Esophagus mucosa (tissue), 1 donor: ENCODE results near the gene CCT8L2. TPM values are rescaled to one million over a fixed set of nuclear protein-coding genes. Genes with fewer than 3 reads are reported as not detected.
"Not testable (repeated sequence)": the region's sequence is repeated elsewhere in the genome, so short reads cannot be mapped to it uniquely, and the experiment has no call there.

Experiments used
- ATAC-seq: fragments of 200-7000 bp; cut with Tn5 transposase; one replicate; pipeline ENCODE4 v1.9.1; 2020
- total RNA-seq: library from RNA; stranded (reverse); gene quantifications from one replicate; pipeline ENCODE4 v1.2.4, GENCODE V29; 2023
- donor health status: DM: yes; HTN: yes; CAD: no.

The CCT8L2 gene
- total RNA-seq, 1 donor from 2014 or later = not detected

DNA sequence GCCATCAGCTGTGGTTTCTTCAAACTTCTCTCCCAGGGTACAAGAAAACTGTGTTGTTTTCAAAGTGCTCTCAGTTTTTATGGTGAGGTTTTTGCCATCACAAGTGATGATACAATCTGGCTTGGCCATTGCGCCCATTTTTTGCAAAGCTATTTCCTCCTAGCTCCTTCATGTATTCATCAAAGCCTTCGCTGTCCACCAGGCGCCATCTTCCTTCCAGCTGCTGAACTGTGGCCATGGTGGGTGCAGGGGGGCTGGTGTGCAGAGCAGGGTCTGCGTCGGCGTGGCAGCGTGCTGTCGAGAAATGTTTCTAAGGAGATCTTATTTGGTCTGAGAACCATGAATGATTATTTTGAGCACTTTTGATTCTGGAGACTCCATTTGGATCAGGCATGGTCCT lies 2.6 kb upstream of the CCT8L2 start:
- not testable (repeated sequence) for ATAC-seq

GRCh38 chr22:16594026-16594425 lies 1.4 kb upstream of the CCT8L2 start:
- no peak for ATAC-seq

- not testable (repeated sequence) for ATAC-seq
Measured at GRCh38 chr22:16592231-16592630, 379 bp downstream of the CCT8L2 start.

DNA sequence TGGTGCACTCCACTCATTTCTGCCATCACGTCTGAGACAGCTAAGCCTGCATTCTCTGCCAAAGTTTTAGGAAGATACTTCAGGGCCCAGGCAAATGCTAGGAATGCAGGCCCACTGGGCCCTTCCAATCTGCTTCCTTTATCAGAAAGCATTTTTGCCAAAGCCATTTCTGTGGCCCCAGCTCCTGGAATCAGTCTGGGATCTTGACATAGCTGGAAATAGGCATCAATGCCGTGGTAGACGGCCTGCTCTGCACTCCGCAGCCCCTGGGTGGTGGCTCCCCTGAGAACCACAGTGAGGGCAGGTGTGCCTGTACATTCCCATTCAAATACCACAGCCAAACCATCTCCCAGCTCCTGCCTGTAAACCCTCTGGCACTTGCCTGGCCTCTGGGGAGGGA lies 1.5 kb downstream of the CCT8L2 start:
- ATAC-seq = not testable (repeated sequence)

DNA sequence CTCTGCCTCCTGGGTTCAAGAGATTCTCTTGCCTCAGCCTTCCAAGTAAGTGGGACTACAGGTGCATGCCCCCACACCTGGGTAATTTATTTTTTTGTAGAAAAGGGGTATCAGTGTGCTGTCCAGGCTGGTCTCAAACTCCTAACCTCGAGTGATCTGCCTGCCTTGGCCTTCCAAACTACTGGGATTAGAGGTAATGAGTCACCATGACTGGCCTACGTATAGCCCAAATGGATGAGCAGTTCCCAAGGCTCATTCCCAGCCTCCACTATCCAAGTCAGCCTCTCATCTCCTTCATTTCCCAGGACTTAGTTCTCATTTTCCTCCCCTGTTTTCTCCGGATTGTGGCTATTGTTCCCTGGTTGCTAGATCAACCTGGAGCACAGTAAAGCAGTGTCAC lies 5.6 kb downstream of the CCT8L2 start:
- no peak for ATAC-seq

- no peak for ATAC-seq
Measured at GRCh38 chr22:16586170-16586569, 6.4 kb downstream of the CCT8L2 start.

- not testable (repeated sequence) for ATAC-seq
Measured at GRCh38 chr22:16580872-16581271, 11.7 kb downstream of the CCT8L2 start.

DNA sequence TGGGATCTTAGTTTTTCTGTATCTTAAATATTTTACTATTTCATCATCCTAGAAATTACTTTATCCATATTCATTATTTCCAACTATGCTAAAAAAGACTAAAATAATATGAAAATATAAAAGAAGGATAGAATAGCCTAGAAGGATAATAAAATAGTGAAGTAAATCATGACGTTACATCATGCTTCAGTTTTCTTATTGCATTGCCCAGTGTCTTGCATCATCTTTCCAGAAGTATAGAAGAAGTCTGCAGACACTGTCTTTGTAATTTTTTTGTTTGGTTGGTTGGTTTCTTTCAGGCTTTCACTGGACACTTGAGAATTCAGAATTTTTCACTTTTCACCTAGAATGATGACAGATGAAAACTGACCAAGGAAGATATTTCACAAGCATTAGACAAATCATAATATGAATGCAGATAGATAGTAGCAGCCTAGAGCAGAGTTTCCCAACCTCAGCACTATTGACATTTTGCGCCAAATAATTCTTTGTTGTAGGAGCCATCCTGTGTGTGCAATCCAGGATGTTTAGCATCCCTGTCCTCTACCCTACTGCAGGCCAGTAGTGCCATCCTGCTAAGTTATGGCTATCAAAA lies 23.3 kb downstream of the CCT8L2 start:
- ATAC-seq = not testable (repeated sequence)

GRCh38 chr22:16568425-16568758 lies 24.2 kb downstream of the CCT8L2 start:
- ATAC-seq = no peak

GRCh38 chr22:16567617-16568424 lies 24.8 kb downstream of the CCT8L2 start:
- ATAC-seq = not testable (repeated sequence)

GRCh38 chr22:16566421-16567151 lies 26.0 kb downstream of the CCT8L2 start:
- ATAC-seq = not testable (repeated sequence)

DNA sequence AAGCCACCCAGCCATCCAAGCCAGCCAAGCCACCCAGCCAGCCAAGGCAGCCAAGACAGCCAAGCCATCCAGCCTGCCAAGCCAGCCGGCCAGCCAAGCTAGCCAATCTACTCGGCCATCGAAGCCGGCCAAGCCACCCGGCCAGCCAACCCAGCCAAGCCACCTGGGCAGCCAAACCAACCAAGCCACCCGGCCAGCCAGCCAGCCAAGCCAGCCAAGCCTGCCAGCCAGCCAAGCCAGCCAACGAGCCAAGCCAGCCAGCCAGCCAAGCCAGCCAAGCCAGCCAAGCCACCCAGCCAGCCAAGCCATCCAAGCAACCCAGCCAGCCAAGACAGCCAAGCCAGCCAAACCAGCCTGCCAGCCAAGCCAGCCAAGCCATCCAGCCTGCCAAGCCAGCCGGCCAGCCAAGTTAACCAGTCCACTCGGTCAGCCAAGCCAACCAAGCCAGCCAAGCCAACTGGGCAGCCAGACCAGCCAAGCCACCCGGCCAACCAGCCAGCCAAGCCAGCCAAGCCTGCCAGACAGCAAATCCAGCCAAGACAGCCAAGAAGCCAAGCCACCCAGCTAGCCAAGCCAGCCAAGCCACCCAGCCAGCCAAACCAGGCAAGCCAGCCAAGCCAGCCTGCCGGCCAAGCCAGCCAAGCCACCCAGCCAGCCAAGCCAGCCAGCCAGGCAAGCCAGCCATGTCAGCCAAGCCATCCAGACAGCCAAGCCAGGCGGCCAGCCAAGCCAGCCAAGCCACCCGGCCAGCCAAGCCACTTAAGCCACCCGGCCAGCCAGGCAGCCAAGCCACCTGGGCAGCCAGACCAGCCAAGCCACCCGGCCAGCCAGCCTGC lies 26.8 kb downstream of the CCT8L2 start:
- ATAC-seq = not testable (repeated sequence)

GRCh38 chr22:16564837-16565584 lies 27.6 kb downstream of the CCT8L2 start:
- ATAC-seq = not testable (repeated sequence)

- ATAC-seq = no peak
Measured at GRCh38 chr22:16563555-16564520, 28.8 kb downstream of the CCT8L2 start.

- no peak for ATAC-seq
Measured at GRCh38 chr22:16562711-16563554, 29.7 kb downstream of the CCT8L2 start.

GRCh38 chr22:16561093-16561658 lies 31.4 kb downstream of the CCT8L2 start:
- not testable (repeated sequence) for ATAC-seq

DNA sequence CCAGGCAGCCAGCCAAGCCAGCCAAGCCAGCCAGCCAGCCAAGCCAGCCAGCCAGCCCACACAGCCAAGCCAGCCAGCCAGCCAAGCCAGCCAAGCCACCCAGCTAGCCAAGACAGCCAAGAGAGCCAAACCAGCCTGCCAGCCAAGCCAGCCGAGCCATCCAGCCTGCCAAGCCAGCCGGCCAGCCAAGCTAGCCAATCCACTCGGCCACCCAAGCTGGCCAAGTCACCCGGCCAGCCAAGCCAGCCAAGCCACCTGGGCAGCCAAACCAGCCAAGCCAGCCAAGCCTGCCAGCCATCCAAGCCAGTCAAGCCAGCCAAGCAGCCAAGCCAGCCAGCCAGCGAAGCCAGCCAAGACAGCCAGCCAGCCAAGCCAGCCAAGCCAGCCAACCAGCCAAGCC lies 32.0 kb downstream of the CCT8L2 start:
- ATAC-seq = not testable (repeated sequence)

DNA sequence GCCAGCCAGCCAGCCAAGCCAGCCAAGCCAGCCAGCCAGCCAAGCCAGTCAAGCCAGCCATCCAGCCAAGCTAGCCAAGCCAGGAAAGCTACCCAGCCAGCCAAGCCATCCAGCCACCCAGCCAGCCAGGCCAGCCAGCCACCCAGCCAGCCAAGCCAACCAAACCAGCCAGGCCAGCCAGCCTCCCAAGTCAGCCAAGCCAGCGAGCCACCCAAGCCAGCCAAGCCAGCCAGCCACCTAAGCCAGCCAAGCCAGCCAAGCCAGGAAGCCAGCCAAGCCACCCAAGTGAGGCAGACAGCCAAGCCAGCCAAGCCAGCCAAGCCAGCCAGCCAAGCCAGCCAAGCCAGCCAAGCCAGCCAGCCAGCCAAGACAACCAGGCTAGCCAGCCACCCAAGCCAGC lies 32.6 kb downstream of the CCT8L2 start:
- not testable (repeated sequence) for ATAC-seq
